Astrocyte (in vitro differentiated cells and primary cell): ENCODE measurements around the gene UBE2E1. TPM values are rescaled to one million over a fixed set of nuclear protein-coding genes. Genes with fewer than 3 reads are reported as not detected.

Source experiments
- DNase-seq: peaks from one replicate; pipeline ENCODE4 v3.0.0-alpha.2; 2010; ENCODE audit warnings: low read depth
- FAIRE-seq: peaks from 2 replicates; lab custom pipeline; 2011; peaks lifted over from hg19 to GRCh38; lab: Jason Lieb, UNC
- H2AFZ ChIP-seq: 2 replicates; pipeline ENCODE4 v1.6.0; 2012; ENCODE audit warnings: low read depth, low read length, inconsistent platforms
- H3K27ac ChIP-seq: 2 replicates; pipeline ENCODE4 v1.5.1; 2011; ENCODE audit warnings: low read depth, low read length, inconsistent platforms
- H3K27me3 ChIP-seq: 2 replicates; pipeline ENCODE4 v1.6.0; 2011; ENCODE audit warnings: low read length, inconsistent platforms; ENCODE audit not compliant: insufficient read depth
- H3K36me3 ChIP-seq: 2 replicates; pipeline ENCODE4 v1.5.1; 2011; ENCODE audit warnings: low read length, inconsistent platforms; ENCODE audit not compliant: insufficient read depth
- H3K4me1 ChIP-seq: 2 replicates; pipeline ENCODE4 v1.5.1; 2011; ENCODE audit warnings: low read length, inconsistent platforms; ENCODE audit not compliant: insufficient read depth
- H3K4me2 ChIP-seq: 2 replicates; pipeline ENCODE4 v1.6.0; 2012; ENCODE audit warnings: low read length, inconsistent platforms
- H3K4me3 ChIP-seq: 2 replicates; pipeline ENCODE4 v1.5.1; 2011; ENCODE audit warnings: low read depth, mild to moderate bottlenecking, low read length, inconsistent platforms; ENCODE audit not compliant: insufficient read depth
- H3K79me2 ChIP-seq: 2 replicates; pipeline ENCODE4 v1.6.0; 2012; ENCODE audit warnings: mild to moderate bottlenecking, low read length, inconsistent platforms; ENCODE audit not compliant: insufficient read depth
- H3K9ac ChIP-seq: 2 replicates; pipeline ENCODE4 v1.6.0; 2012; ENCODE audit warnings: mild to moderate bottlenecking, low read length, inconsistent platforms
- H3K9me3 ChIP-seq: 2 replicates; pipeline ENCODE4 v1.5.1; 2012; ENCODE audit warnings: low read depth, mild to moderate bottlenecking, low read length, inconsistent platforms; ENCODE audit not compliant: insufficient read depth
- H4K20me1 ChIP-seq: 2 replicates; pipeline ENCODE4 v1.6.0; 2012; ENCODE audit warnings: low read length, inconsistent platforms; ENCODE audit not compliant: insufficient read depth
- H3K27ac Mint-ChIP-seq: one replicate; pipeline ENCODE4 v1.8.0; 2021; ENCODE audit warnings: mild to moderate bottlenecking, mixed read lengths; ENCODE audit not compliant: unreplicated experiment
- H3K27me3 Mint-ChIP-seq: one replicate; pipeline ENCODE4 v1.8.0; 2021; ENCODE audit warnings: low read depth, mixed read lengths; ENCODE audit not compliant: unreplicated experiment
- H3K36me3 Mint-ChIP-seq: one replicate; pipeline ENCODE4 v1.8.0; 2021; ENCODE audit warnings: low read depth, mixed read lengths; ENCODE audit not compliant: unreplicated experiment
- H3K4me1 Mint-ChIP-seq: one replicate; pipeline ENCODE4 v1.8.0; 2021; ENCODE audit warnings: low read depth, mixed read lengths; ENCODE audit not compliant: unreplicated experiment
- H3K4me3 Mint-ChIP-seq: one replicate; pipeline ENCODE4 v1.8.0; 2021; ENCODE audit warnings: mild to moderate bottlenecking, moderate library complexity, mixed read lengths; ENCODE audit not compliant: unreplicated experiment
- H3K9me3 Mint-ChIP-seq: one replicate; pipeline ENCODE4 v1.8.0; 2021; ENCODE audit warnings: mild to moderate bottlenecking, mixed read lengths; ENCODE audit not compliant: unreplicated experiment
- EZH2 ChIP-seq: IDR thresholded peaks from 2 replicates; pipeline ENCODE4 v1.6.1; 2012; ENCODE audit warnings: mild to moderate bottlenecking, low read length, inconsistent platforms; ENCODE audit not compliant: insufficient read depth
- total RNA-seq: library from RNA; stranded (reverse); gene quantifications from 2 replicates; pipeline ENCODE4 v1.2.1, GENCODE V29; 2021
- TF ChIP-seq, protein P1 (sequence below): IDR thresholded peaks from 2 replicates; pipeline ENCODE4 v1.5.1; 2011; ENCODE audit warnings: low read depth, mild to moderate bottlenecking, inconsistent platforms, low read length, moderate library complexity; ENCODE audit not compliant: insufficient read depth

Gene UBE2E1
- total RNA-seq, 1 donor from 2014 or later = 150 TPM

- DNase-seq (no peak), FAIRE-seq (no peak)
- Histone ChIP-seq H3K4me1 (no peaks in the 10 kb centered on the region), H3K9me3 (no peaks in the 10 kb centered on the region), H2AFZ (no peak overlapping the region), H4K20me1 (no peaks in the 10 kb centered on the region), H3K36me3 (no peaks in the 10 kb centered on the region), H3K27ac (no peak overlapping the region), H3K4me2 (no peak overlapping the region), H3K79me2 (no peaks in the 10 kb centered on the region), H3K27me3 (no peaks in the 10 kb centered on the region), H3K4me3 (no peak overlapping the region), H3K9ac (no peak overlapping the region)
- TF ChIP-seq EZH2 = no peak
- TF ChIP-seq, protein P1, sequence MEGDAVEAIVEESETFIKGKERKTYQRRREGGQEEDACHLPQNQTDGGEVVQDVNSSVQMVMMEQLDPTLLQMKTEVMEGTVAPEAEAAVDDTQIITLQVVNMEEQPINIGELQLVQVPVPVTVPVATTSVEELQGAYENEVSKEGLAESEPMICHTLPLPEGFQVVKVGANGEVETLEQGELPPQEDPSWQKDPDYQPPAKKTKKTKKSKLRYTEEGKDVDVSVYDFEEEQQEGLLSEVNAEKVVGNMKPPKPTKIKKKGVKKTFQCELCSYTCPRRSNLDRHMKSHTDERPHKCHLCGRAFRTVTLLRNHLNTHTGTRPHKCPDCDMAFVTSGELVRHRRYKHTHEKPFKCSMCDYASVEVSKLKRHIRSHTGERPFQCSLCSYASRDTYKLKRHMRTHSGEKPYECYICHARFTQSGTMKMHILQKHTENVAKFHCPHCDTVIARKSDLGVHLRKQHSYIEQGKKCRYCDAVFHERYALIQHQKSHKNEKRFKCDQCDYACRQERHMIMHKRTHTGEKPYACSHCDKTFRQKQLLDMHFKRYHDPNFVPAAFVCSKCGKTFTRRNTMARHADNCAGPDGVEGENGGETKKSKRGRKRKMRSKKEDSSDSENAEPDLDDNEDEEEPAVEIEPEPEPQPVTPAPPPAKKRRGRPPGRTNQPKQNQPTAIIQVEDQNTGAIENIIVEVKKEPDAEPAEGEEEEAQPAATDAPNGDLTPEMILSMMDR = no peak
- Mint-ChIP-seq H3K27ac (no peak overlapping the region), H3K9me3 (peaks cover 8% of the 10 kb centered on the region), H3K27me3 (no peaks in the 10 kb centered on the region), H3K36me3 (peaks cover 7% of the 10 kb centered on the region), H3K4me1 (no peaks in the 10 kb centered on the region), H3K4me3 (no peak overlapping the region)
Observed at GRCh38 chr3:23785097-23785645, 20.6 kb upstream of the UBE2E1 start.

DNA sequence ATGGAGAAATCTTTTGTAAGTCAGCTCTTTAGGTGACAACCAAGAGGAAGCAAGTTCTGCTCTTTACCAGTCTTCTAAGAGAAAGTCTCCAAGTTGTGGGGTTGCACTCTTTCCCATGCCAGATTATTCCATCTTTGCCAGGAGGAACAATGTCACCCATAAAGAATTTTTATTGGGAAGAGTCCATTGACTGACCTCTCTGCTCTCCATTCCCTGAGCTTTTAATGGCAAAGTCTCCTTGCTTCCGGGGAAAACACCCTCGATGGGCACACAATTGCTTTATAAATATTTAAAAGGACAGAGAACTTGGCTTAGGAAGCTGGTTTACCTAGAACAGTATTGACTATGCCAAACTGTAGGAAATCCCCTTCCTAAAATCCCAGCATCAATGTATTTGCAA lies 19.9 kb upstream of the UBE2E1 start:
- DNase-seq (no peak), FAIRE-seq (no peak)
- Histone ChIP-seq H4K20me1 (no peaks in the 10 kb centered on the region), H3K9ac (no peak overlapping the region), H3K36me3 (no peaks in the 10 kb centered on the region), H3K79me2 (no peaks in the 10 kb centered on the region), H3K27ac (no peak overlapping the region), H3K4me2 (no peak overlapping the region), H3K4me1 (no peaks in the 10 kb centered on the region), H3K4me3 (no peak overlapping the region), H3K9me3 (no peaks in the 10 kb centered on the region), H2AFZ (no peak overlapping the region), H3K27me3 (no peaks in the 10 kb centered on the region)
- Mint-ChIP-seq H3K27me3 (no peaks in the 10 kb centered on the region), H3K4me1 (no peaks in the 10 kb centered on the region), H3K9me3 (peaks cover 8% of the 10 kb centered on the region), H3K4me3 (no peak overlapping the region), H3K36me3 (peaks cover 7% of the 10 kb centered on the region), H3K27ac (no peak overlapping the region)
- TF ChIP-seq, protein P1 = no peak

GRCh38 chr3:23791678-23792077 lies 14.1 kb upstream of the UBE2E1 start:
- Histone ChIP-seq H3K27me3 (peaks cover 2% of the 10 kb centered on the region), H3K36me3 (no peaks in the 10 kb centered on the region), H3K27ac (no peak overlapping the region), H3K9me3 (no peaks in the 10 kb centered on the region), H3K9ac (no peak overlapping the region), H2AFZ (no peak overlapping the region), H3K4me2 (no peak overlapping the region), H3K4me1 (no peaks in the 10 kb centered on the region), H3K79me2 (no peaks in the 10 kb centered on the region), H3K4me3 (no peak overlapping the region), H4K20me1 (no peaks in the 10 kb centered on the region)
- H3K4me1 Mint-ChIP-seq = no peaks in the 10 kb centered on the region
- TF ChIP-seq, protein P1 = no peak
- TF ChIP-seq EZH2 = no peak
- H3K36me3 Mint-ChIP-seq = no peaks in the 10 kb centered on the region
- no peaks in the 10 kb centered on the region for H3K9me3 Mint-ChIP-seq
- no peak for FAIRE-seq
- no peaks in the 10 kb centered on the region for H3K27me3 Mint-ChIP-seq
- H3K27ac Mint-ChIP-seq = no peak overlapping the region
- DNase-seq = no peak
- H3K4me3 Mint-ChIP-seq = no peak overlapping the region
